ENCODE data around the gene TACR2. TPM values are rescaled to one million over a fixed set of nuclear protein-coding genes. Genes with fewer than 3 reads are reported as not detected.
A peak's percentile ranks its signal among the peaks of the same experiment; 100 is the strongest.

Gene TACR2
- total RNA-seq, 2 donors from 2014 or later: not detected

- H3K36me3 Mint-ChIP-seq (ENCODE audit: low read depth): peaks cover 2% of the 10 kb centered on the region
- no peak overlapping the region for H3K4me3 Mint-ChIP-seq
- Histone ChIP-seq H3K27me3 (ENCODE audit: control insufficient read depth, insufficient read depth, low read length, poor library complexity, severe bottlenecking) (no peaks in the 10 kb centered on the region), H3K9ac (ENCODE audit: extremely low read depth, low read length, poor library complexity, severe bottlenecking) (no peak overlapping the region), H3K36me3 (ENCODE audit: control insufficient read depth, insufficient read depth, low read length) (no peaks in the 10 kb centered on the region), H3K4me1 (ENCODE audit: control insufficient read depth, insufficient read depth, low read length) (no peaks in the 10 kb centered on the region), H3K4me3 (ENCODE audit: low read length) (no peak overlapping the region), H3K9me3 (ENCODE audit: control insufficient read depth, low read length) (no peaks in the 10 kb centered on the region), H3K27ac (ENCODE audit: low read depth, low read length) (no peak overlapping the region)
- DNase-seq: no peak
- no peak for TF ChIP-seq CTCF (conservative IDR thresholded peaks at IDR 0.05)
- H3K9me3 Mint-ChIP-seq: no peaks in the 10 kb centered on the region
- H3K4me1 Mint-ChIP-seq: peaks cover 20% of the 10 kb centered on the region
- H3K27me3 Mint-ChIP-seq (ENCODE audit: insufficient read depth): no peaks in the 10 kb centered on the region
- WGBS, 2 experiments (ENCODE audit: insufficient coverage in 1 of 2, insufficient read length in 1 of 2): 89 to 92% methylated on average over 2 of the region's 2 CpGs
- H3K27ac Mint-ChIP-seq: no peak overlapping the region
Measured at GRCh38 chr10:69356187-69356586, 60.5 kb downstream of the TACR2 start.

- no peaks in the 10 kb centered on the region for H3K9me3 ChIP-seq (ENCODE audit: control insufficient read depth, low read length)
- no peak overlapping the region for H3K27ac ChIP-seq (ENCODE audit: low read depth, low read length)
- no peaks in the 10 kb centered on the region for H3K27me3 Mint-ChIP-seq (ENCODE audit: insufficient read depth)
- no peak for DNase-seq
- no peak for TF ChIP-seq CTCF (conservative IDR thresholded peaks at IDR 0.05)
- no peaks in the 10 kb centered on the region for H3K27me3 ChIP-seq (ENCODE audit: control insufficient read depth, insufficient read depth, low read length, poor library complexity, severe bottlenecking)
- H3K4me1 ChIP-seq (ENCODE audit: control insufficient read depth, insufficient read depth, low read length): no peaks in the 10 kb centered on the region
- no peaks in the 10 kb centered on the region for H3K36me3 ChIP-seq (ENCODE audit: control insufficient read depth, insufficient read depth, low read length)
- H3K9me3 Mint-ChIP-seq: no peaks in the 10 kb centered on the region
- 91% methylated on average over 6 to 8 of the region's 8 CpGs for WGBS, 2 experiments (ENCODE audit: insufficient coverage in 1 of 2, insufficient read length in 1 of 2)
- no peak overlapping the region for H3K9ac ChIP-seq (ENCODE audit: extremely low read depth, low read length, poor library complexity, severe bottlenecking)
- H3K4me3 ChIP-seq (ENCODE audit: low read length): no peak overlapping the region
- peaks cover 11% of the 10 kb centered on the region for H3K4me1 Mint-ChIP-seq
- H3K4me3 Mint-ChIP-seq: no peak overlapping the region
- H3K27ac Mint-ChIP-seq: peak overlapping the region; percentile 19
- peaks cover 14% of the 10 kb centered on the region for H3K36me3 Mint-ChIP-seq (ENCODE audit: low read depth)
Measured at GRCh38 chr10:69353977-69354635, 62.6 kb downstream of the TACR2 start.

Other genes with a start within 250 kb of the TACR2 start
- gene SUPV3L1, start 236.7 kb downstream of the TACR2 start, total RNA-seq: 10 to 100 TPM; 36.3 to 38.6 TPM
- under 1 TPM in 1 of 2 donors, not detected in 1; 0.22 TPM for gene HKDC1, start 196.6 kb downstream of the TACR2 start, total RNA-seq
- 10 to 100 TPM; 38.0 to 78.8 TPM for gene HK1, start 138.4 kb downstream of the TACR2 start, total RNA-seq
- 10 to 100 TPM; 10.1 to 15.8 TPM for gene TSPAN15, start 34.5 kb upstream of the TACR2 start, total RNA-seq
- not detected for gene NEUROG3, start 156.5 kb upstream of the TACR2 start, total RNA-seq
- gene FAM241B, start 213.3 kb upstream of the TACR2 start, total RNA-seq: 10 to 100 TPM; 27.1 to 42.0 TPM